Duodenal mucosa (tissue), 2 donors: ENCODE results near the gene DPYSL3.

Experiments used
- H3K27ac ChIP-seq: one replicate; pipeline ENCODE4 v1.7.0; 2013; ENCODE audit warnings: low read depth, low read length
- H3K27me3 ChIP-seq, 2 donors: one replicate each; pipeline ENCODE4 v1.7.0; 2013; ENCODE audit warnings: low read length in 2 of 2, control low read depth in 1 of 2; ENCODE audit not compliant: insufficient read depth in 2 of 2, control insufficient read depth in 1 of 2
- H3K36me3 ChIP-seq, 2 donors: one replicate each; pipeline ENCODE4 v1.7.0; 2013; ENCODE audit warnings: low read length in 2 of 2, control low read depth in 1 of 2; ENCODE audit not compliant: insufficient read depth in 2 of 2, control insufficient read depth in 1 of 2
- H3K4me1 ChIP-seq, 2 donors: one replicate each; pipeline ENCODE4 v1.7.0; 2013; ENCODE audit warnings: low read length in 2 of 2, control low read depth in 1 of 2; ENCODE audit not compliant: insufficient read depth in 2 of 2, control insufficient read depth in 1 of 2
- H3K4me3 ChIP-seq, 2 donors: one replicate each; pipeline ENCODE4 v1.7.0; 2013; ENCODE audit warnings: low read length in 2 of 2, low read depth in 1 of 2
- H3K9ac ChIP-seq, 2 donors: one replicate each; pipeline ENCODE4 v1.7.0; 2013; ENCODE audit warnings: low read length in 2 of 2, low read depth in 1 of 2
- H3K9me3 ChIP-seq, 2 donors: one replicate each; pipeline ENCODE4 v1.7.0; 2013; ENCODE audit warnings: low read length in 2 of 2, control low read depth in 1 of 2; ENCODE audit not compliant: control insufficient read depth in 1 of 2

DPYSL3 gene

GRCh38 chr5:147445917-147446316, 64.0 kb downstream of the DPYSL3 start:
- no peaks in the 10 kb centered on the region for H3K36me3 ChIP-seq
- no peak overlapping the region for H3K4me3 ChIP-seq
- no peaks in the 10 kb centered on the region for H3K4me1 ChIP-seq
- H3K9me3 ChIP-seq, result no peaks in the 10 kb centered on the region
- no peak overlapping the region for H3K27ac ChIP-seq
- H3K27me3 ChIP-seq, result no peaks in the 10 kb centered on the region
- no peak overlapping the region for H3K9ac ChIP-seq

GRCh38 chr5:147445090-147445489, 64.8 kb downstream of the DPYSL3 start:
- no peaks in the 10 kb centered on the region for H3K36me3 ChIP-seq
- H3K4me3 ChIP-seq, result no peak overlapping the region
- no peak overlapping the region for H3K27ac ChIP-seq
- H3K4me1 ChIP-seq, result no peaks in the 10 kb centered on the region
- H3K9me3 ChIP-seq, result no peaks in the 10 kb centered on the region
- H3K27me3 ChIP-seq, result no peaks in the 10 kb centered on the region
- H3K9ac ChIP-seq, result no peak overlapping the region

DNA sequence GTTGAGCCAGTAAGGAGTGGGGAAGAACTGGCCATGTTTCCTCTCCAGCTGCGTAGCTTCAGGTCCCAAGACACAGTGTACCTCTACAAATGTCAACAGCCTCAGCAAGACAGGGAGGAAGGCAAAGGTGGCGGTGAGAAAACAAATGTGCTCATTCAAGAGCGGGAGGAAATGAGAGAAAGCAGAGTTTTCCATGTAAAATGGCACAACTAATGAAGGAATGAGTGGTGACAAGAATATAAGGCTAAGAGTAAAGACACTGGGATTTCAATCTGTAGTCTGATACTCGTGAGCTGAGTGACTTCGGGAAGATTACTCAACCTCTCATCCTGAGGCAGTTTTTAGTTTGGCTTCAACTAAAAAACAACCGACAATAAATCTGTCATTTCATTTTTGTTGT, 67.6 kb downstream of the DPYSL3 start:
- H3K27me3 ChIP-seq, result no peaks in the 10 kb centered on the region
- H3K27ac ChIP-seq, result no peak overlapping the region
- H3K9ac ChIP-seq, result no peak overlapping the region
- no peaks in the 10 kb centered on the region for H3K9me3 ChIP-seq
- no peaks in the 10 kb centered on the region for H3K36me3 ChIP-seq
- H3K4me1 ChIP-seq, result no peaks in the 10 kb centered on the region
- no peak overlapping the region for H3K4me3 ChIP-seq

DNA sequence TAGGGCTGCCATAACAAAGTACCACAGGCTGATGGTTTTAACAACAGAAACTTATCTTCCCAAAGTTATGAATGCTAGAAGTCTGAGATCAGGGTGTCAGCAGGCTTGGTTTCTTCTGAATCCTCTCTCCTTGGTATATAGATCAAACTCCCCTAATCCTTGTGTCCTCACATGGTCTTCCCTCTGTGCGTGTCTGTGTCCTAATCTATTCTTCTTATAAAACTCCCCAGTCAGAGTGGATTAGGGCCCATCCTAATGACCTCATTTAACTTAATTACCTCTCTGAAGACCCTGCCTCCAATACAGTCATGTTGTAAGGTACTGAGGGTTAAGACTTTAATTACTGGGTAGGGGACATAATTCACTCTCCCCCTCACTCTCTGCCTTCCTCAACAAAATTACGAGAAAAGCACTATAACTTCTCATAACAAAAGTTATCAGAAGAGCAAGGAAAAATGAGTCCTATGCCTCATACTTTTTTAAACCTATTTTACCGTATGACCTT, 68.6 kb downstream of the DPYSL3 start:
- H3K4me3 ChIP-seq, result no peak overlapping the region
- no peaks in the 10 kb centered on the region for H3K9me3 ChIP-seq
- H3K9ac ChIP-seq, result no peak overlapping the region
- H3K36me3 ChIP-seq, result no peaks in the 10 kb centered on the region
- H3K27me3 ChIP-seq, result no peaks in the 10 kb centered on the region
- no peaks in the 10 kb centered on the region for H3K4me1 ChIP-seq
- H3K27ac ChIP-seq, result no peak overlapping the region

DNA sequence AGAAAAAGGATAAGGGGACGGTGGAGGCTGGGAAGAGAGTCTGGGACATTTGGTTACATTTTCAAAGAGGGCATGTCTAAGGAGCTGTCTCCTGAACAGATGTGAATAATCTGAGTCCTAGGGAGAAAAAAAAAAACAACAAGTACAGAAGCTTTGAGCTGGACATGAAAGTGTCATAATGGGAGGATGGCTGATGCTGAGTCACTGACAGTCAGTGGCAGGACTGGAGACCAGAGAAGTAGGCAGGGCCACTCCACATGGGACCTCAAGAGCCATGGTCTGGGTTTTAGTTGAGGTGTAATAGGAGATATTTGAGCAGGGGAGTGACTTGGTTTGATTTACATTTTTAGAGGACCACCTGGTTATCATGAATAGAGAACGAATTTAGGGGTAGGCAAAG, 70.6 kb downstream of the DPYSL3 start:
- H3K27ac ChIP-seq, result no peak overlapping the region
- H3K9me3 ChIP-seq, result no peaks in the 10 kb centered on the region
- H3K4me1 ChIP-seq, result no peaks in the 10 kb centered on the region
- H3K9ac ChIP-seq, result no peak overlapping the region
- no peaks in the 10 kb centered on the region for H3K36me3 ChIP-seq
- H3K4me3 ChIP-seq, result no peak overlapping the region
- H3K27me3 ChIP-seq, result no peaks in the 10 kb centered on the region

GRCh38 chr5:147437161-147437596, 72.7 kb downstream of the DPYSL3 start:
- H3K4me1 ChIP-seq, result peaks cover 3 to 11% of the 10 kb centered on the region in 2 donors
- no peak overlapping the region for H3K9ac ChIP-seq

DNA sequence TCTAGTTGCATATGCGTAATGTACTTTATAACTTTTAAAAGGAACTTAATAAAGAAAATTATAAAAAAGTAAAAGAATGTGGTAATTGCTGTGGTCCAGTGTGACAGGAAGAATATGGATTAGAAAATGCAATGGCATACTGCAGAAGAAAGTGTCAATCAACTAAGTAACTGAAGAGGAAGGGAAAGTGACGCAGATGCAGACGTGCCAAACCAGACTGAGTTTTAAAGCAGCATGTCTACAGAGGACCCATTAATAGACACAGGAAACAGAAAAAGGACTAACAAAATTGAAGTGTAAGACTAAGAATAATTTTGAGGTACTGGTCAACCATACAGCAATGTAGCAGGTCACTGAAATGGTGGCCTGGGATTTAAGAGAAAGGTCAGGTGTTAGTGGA, 73.3 kb downstream of the DPYSL3 start:
- H3K9ac ChIP-seq, result no peak overlapping the region
- peaks cover 3 to 17% of the 10 kb centered on the region in 2 donors for H3K4me1 ChIP-seq
- no peaks in the 10 kb centered on the region for H3K27me3 ChIP-seq
- no peak overlapping the region for H3K4me3 ChIP-seq
- H3K36me3 ChIP-seq, result no peaks in the 10 kb centered on the region
- H3K9me3 ChIP-seq, result no peaks in the 10 kb centered on the region
- H3K27ac ChIP-seq, result no peak overlapping the region

More at GRCh38 chr5:147437161-147437596, 72.7 kb downstream of the DPYSL3 start:
- no peaks in the 10 kb centered on the region for H3K27me3 ChIP-seq
- H3K27ac ChIP-seq, result no peak overlapping the region
- H3K36me3 ChIP-seq, result no peaks in the 10 kb centered on the region
- no peak overlapping the region for H3K4me3 ChIP-seq
- no peaks in the 10 kb centered on the region for H3K9me3 ChIP-seq

GRCh38 chr5:147434049-147434448, 75.8 kb downstream of the DPYSL3 start:
- H3K36me3 ChIP-seq, result no peaks in the 10 kb centered on the region
- no peak overlapping the region for H3K9ac ChIP-seq
- no peak overlapping the region for H3K4me3 ChIP-seq
- H3K27ac ChIP-seq, result no peak overlapping the region
- H3K4me1 ChIP-seq, result peaks cover 3 to 21% of the 10 kb centered on the region in 2 donors
- H3K9me3 ChIP-seq, result no peaks in the 10 kb centered on the region
- no peaks in the 10 kb centered on the region for H3K27me3 ChIP-seq

DNA sequence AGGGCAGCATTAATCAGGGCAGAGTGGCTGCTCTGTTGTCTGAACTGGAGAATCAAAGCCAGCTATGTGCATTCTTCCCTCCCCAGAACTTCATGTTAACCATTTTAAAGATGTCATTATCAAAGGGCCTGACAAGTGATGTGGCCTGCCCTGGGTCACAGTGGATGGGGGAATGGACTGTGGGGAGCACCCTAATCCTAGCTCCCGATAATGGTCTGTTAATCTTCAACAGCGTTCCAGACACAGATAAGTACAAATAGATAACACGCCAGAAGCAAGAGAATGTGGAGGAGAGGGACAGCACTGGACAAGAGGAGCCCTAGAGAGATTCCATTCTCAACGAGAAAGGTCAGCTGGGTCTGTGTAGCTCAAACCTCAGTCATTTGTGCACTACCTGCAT, 77.5 kb downstream of the DPYSL3 start:
- no peaks in the 10 kb centered on the region for H3K27me3 ChIP-seq
- no peak overlapping the region for H3K27ac ChIP-seq
- H3K9me3 ChIP-seq, result no peaks in the 10 kb centered on the region
- no peak overlapping the region for H3K4me3 ChIP-seq
- H3K36me3 ChIP-seq, result no peaks in the 10 kb centered on the region
- peaks cover 3 to 21% of the 10 kb centered on the region in 2 donors for H3K4me1 ChIP-seq
- H3K9ac ChIP-seq, result no peak overlapping the region

GRCh38 chr5:147431586-147431985, 78.3 kb downstream of the DPYSL3 start:
- Histone ChIP-seq H3K4me1 (peaks cover 3 to 21% of the 10 kb centered on the region in 2 donors), H3K9ac (no peak overlapping the region), H3K4me3 (no peak overlapping the region), H3K27ac (no peak overlapping the region), H3K27me3 (no peaks in the 10 kb centered on the region), H3K9me3 (no peaks in the 10 kb centered on the region), H3K36me3 (no peaks in the 10 kb centered on the region)

GRCh38 chr5:147430628-147431027, 79.2 kb downstream of the DPYSL3 start:
- Histone ChIP-seq H3K9ac (no peak overlapping the region), H3K27me3 (no peaks in the 10 kb centered on the region), H3K36me3 (no peaks in the 10 kb centered on the region), H3K4me1 (peaks cover 3 to 21% of the 10 kb centered on the region in 2 donors), H3K4me3 (no peak overlapping the region), H3K27ac (no peak overlapping the region), H3K9me3 (no peaks in the 10 kb centered on the region)
